ENCODE data around the gene TRDMT1.
"Not testable (repeated sequence)": the region's sequence is repeated elsewhere in the genome, so short reads cannot be mapped to it uniquely, and the experiment has no call there.

Gene TRDMT1

DNA sequence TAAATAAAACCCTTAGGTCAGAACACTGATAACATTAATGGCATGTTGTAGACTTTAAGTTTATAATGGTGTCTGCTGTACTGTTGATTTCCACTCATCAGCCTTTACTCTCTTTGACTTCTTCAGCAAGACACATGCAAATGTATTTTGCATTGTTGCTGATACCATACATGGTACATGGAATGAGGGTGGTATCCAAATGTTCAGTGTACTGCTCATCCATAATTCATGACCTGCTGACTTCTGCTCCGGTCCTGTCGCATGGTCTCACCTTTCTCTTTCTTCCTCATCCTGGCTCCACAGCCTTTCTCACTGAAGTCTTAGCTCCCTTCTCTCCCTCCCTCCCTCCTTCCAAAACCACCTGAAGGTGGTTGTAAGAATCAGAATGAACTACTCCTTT, 67.2 kb downstream of the TRDMT1 start:
- no peak for DNase-seq (ENCODE audit: low read depth, low spot score)

GRCh38 chr10:17129741-17130140, 71.7 kb downstream of the TRDMT1 start, which contains the start of gene CUBN:
TSS of gene CUBN (minus strand) at chr10:17129811. CDS start at chr10:17129765, 46 bp downstream.
- no peak for DNase-seq (ENCODE audit: low read depth, low spot score)

DNA sequence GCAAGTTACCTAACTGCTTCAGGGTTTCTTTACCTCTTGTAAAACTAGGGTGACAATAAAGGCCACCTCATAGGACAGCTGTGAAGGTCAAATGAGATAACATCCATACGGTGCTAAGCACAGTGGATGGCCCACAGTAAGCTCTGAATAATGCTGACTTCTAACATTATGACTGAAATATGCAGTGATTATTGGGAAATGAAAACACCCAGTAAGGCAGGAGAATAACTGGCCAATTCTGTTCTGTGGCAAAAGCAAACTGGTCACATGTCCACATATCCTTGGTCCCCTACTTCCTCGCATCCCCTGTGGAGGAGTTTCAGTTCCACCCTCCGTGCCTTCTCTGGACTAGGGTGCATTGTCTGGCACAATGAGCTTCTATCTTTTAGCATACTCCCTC, 73.2 kb downstream of the TRDMT1 start:
- no peak for DNase-seq (ENCODE audit: low read depth, low spot score)

DNA sequence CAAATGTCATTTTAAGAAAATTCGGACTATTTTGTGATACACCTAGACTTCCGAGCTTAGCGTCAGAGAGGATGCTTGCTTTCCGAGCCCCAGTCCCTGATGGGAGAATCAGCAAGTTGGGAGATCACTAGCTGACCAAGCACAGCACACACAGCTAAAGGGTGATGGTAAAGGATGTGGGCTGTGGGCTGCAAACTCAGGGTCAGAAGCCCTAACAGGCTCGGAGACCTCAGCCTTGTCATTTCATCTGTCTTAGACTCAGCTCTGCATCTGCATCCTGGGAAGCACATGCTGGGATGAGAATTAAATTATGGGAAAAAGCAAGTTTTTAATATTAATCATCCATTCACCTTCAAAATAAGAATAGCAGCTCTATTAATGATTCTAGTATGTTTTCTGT, 75.1 kb downstream of the TRDMT1 start:
- DNase-seq (ENCODE audit: low read depth, low spot score): no peak

DNA sequence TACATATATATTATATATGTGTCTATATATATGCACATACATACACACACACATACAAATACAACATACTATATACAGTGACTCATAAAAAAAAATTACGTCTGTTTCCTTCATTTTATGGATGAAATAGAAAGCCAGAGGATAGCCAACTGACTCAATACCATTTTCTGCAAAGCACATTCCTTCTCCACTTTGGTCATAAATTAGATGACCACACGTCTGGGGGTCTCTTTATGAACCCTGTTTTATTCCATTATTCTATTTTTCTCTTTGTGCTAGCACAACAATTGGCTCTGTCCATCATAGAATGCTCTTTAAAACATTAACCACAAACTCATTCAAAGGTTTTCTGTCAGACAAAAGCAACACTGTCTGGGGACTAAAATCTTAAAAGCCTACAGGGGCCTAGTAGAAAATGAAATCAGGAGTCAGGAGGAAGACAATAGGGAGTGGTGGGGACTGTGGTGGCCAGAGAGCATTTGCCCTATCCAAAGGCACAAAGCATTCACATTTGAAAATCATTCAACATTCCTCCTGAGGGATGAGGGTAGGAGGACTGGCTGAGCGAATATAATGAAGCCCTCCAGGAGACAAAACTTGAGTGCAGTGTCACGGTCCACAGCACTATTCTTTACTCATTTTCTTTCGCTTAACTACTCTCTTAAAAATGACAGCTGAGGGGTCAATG, 76.1 kb downstream of the TRDMT1 start:
- no peak for DNase-seq (ENCODE audit: low read depth, low spot score)

GRCh38 chr10:17123961-17124360, 77.5 kb downstream of the TRDMT1 start:
- DNase-seq (ENCODE audit: low read depth, low spot score): no peak

DNA sequence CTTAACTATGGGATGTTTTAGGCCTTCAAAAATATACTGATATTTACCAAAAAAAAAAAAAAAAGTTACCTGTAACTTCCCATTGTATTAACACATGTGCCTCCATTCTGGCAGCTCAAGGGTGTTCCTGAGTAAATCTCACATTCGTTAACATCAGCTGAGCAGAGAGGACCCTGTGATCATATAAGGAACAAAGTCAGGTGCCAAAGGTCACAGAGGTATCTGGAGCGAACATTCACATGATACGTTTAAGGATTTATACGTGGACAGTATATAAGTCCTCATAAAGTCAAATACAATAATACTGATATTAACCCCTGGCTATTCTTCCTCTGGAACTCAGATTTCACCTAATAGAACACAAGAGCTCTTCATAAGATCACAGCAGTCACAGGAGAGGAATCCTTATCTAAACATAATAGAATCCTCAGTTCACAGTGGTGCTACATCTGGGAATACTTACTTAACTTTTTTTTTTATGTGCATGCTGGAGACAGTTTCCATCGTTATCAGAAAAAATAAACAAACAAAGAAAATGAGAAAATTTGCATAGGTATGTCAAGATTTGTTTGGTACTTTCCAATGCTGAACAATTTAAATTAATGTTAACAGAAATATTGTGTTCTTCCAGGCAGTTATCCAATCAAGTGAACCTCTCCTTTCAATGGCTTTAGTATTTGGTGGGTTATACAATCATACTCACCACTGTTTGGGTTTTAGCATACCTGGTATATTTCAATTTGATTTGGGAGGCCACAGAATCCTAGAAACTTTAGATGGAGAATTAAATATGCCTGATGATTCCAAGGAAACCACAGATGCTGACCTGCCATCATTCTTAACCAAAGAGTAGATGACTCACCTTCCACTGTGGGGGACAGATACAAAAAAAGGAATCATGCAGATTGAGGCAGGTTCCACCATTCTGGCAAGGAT, 78.5 kb downstream of the TRDMT1 start:
- DNase-seq (ENCODE audit: low read depth, low spot score): peak; percentile 63

DNA sequence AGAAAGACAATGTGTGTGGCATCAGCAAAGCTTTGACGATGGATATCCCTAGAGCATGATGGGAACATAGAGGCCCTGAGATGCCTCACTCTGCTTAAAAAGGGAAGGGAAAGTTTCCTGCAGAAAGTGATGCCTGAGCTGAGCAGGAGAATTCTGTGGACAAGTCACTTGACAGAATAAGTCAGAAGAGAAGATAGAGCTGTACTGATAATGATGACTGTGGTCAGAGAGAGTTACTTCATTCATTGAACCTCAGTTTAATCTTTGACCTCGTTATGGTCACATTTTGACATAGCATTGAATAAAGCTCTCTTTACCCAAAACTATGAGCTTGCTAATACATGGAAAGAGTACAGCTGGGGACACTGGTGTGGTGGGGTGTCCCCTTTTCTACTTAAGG, 79.4 kb downstream of the TRDMT1 start:
- DNase-seq (ENCODE audit: low read depth, low spot score): no peak

- DNase-seq (ENCODE audit: low read depth, low spot score): no peak
Observed at GRCh38 chr10:17120694-17121093, 80.8 kb downstream of the TRDMT1 start.

DNA sequence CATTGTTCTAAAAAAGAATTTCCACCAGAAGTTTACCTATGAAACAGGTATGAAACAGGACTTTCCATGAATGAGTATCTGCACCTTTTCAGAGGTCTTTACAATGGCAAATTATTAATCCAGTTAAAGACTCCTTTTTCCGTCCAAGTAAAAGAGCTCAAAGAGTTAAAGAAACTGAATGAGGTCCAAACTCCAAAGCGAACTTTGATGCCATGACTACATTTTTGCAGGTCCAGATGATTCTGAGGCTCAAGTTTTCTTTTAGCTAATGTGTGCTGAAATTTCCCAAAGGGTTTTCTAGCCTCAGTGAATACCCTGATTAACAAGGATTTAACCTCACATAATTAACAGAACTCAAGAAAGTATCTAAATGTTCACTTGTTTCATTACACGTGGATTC, 81.6 kb downstream of the TRDMT1 start:
- DNase-seq (ENCODE audit: low read depth, low spot score): no peak

- DNase-seq (ENCODE audit: low read depth, low spot score): no peak
Observed at GRCh38 chr10:17116193-17116592, 85.3 kb downstream of the TRDMT1 start.

GRCh38 chr10:17115683-17116082, 85.8 kb downstream of the TRDMT1 start:
- DNase-seq (ENCODE audit: low read depth, low spot score): no peak

GRCh38 chr10:17114878-17115444, 86.5 kb downstream of the TRDMT1 start:
- DNase-seq (ENCODE audit: low read depth, low spot score): not testable (repeated sequence)

DNA sequence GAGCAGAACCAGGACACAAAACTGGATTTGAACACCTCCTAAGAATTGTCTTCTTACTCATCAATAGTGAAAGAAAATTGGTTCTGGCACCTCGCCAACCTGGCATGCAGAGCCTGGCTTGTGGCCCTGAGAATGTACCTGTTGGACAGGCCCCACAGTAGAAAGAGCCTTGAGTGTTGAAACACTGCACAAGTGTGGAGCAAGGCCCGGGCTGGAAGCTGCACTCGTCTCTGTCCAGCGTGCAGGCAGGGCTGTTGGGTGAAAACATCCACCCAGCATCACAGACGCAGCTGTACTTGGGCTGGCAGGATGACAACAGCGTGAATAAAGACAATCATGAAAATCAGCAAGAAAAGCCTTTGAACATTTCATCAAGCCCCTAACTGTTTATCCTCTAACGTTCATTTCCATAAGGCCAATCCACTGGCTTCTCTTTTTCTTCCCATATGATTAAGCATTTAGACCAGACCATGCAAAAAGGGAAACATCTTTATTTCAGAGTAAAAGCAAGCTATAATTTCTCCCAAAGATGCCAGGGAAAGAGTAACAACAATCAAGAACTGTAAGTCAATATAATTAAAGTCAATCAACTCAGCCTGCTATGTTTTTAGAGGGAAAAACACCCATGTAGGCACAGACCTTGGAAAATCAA, 87.5 kb downstream of the TRDMT1 start:
- no peak for DNase-seq (ENCODE audit: low read depth, low spot score)

GRCh38 chr10:17113346-17113745, 88.1 kb downstream of the TRDMT1 start:
- DNase-seq (ENCODE audit: low read depth, low spot score): no peak

GRCh38 chr10:17112566-17112965, 88.9 kb downstream of the TRDMT1 start:
- DNase-seq (ENCODE audit: low read depth, low spot score): no peak

- DNase-seq (ENCODE audit: low read depth, low spot score): no peak
Observed at GRCh38 chr10:17109475-17110207, 91.8 kb downstream of the TRDMT1 start.

DNA sequence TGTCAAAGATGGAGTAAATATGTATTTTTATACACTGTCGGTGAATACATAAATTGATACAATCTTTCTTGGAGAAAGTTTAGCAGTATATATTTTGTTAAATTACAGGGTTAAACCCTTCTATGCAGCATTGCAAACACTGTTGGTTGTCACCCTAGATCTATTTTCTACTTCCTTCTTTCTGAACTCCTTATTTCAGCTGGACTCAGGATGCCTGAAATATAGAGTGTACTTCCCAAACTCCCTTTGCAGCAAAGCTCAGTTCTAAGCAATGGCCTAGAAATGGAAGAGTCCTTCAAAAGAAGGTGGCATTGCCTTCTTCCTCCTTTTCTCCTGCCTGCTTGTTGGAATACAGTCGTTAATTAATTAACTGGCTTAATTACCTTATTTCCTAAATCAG, 92.4 kb downstream of the TRDMT1 start:
- DNase-seq (ENCODE audit: low read depth, low spot score): no peak

GRCh38 chr10:17106991-17107390, 94.5 kb downstream of the TRDMT1 start:
- DNase-seq (ENCODE audit: low read depth, low spot score): no peak

DNA sequence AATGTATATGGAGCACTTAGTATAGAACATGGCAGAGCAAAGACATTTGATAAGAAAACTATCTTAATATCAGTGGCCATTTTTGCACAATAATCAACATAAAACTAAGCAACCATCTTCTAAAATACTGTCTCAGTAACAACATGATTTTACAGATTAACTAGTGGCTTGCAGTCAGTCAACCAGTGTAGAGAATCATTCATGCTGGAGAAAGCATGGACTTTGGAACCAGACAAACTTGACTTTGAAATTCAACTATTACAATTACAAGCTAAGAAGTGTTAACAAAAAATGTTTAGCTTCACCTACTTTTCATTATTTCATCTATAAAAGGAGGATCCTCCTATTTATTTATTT, 99.6 kb downstream of the TRDMT1 start:
- no peak for DNase-seq (ENCODE audit: low read depth, low spot score)

DNA sequence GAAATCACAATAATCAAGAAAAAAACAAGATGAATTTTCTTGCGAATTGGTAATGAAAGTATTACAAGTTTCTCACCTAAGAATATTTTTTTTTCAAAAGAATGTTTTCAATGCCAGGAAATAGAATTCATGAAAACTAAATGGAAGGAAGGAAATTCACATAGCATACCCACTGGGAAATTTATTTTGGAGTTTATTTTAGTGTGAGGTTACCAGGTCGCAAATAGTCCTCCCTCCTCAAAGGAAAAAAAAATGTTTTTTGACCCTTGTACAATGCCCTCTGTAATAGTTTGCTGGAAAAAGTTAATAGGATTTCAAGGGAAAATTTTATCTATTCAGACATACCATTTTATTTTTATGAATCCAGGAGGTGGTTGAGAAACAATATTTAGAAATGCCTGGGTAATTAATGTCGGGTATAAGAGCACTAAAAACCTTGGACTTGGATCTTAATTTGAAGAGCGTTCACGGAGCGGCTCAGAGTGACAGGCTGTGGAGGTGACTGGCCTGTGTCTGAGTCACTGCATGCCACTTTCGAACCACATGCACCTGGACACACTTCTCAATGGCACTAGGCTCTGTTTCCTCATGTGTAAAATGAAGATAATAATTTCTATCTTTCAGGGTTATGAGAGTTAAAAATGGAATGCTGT, 100.1 kb downstream of the TRDMT1 start:
- no peak for DNase-seq (ENCODE audit: low read depth, low spot score)
